Measurements from ENCODE around the gene AMER2.

AMER2 gene

GRCh38 chr13:25215253-25215575 is 43.1 kb upstream of the AMER2 start:
- TF ChIP-seq EZH2phosphoT487 (IDR thresholded peaks at IDR 0.05; ENCODE audit: low read length), result no peak
- no peak for DNase-seq
- H3K27ac ChIP-seq (ENCODE audit: low read length), result no peak overlapping the region
- no peaks in the 10 kb centered on the region for H3K79me2 ChIP-seq (ENCODE audit: low read length)
- H3K9me2 ChIP-seq (replicated peaks; ENCODE audit: insufficient read depth, low read length), result no peaks in the 10 kb centered on the region
- H3K4me1 ChIP-seq (ENCODE audit: low read length), result no peaks in the 10 kb centered on the region
- no peak overlapping the region for H3K4me2 ChIP-seq (ENCODE audit: low read depth, low read length)
- no peaks in the 10 kb centered on the region for H3K9me3 ChIP-seq (replicated peaks; ENCODE audit: insufficient read depth, low read length)
- H4K20me1 ChIP-seq (ENCODE audit: insufficient read depth, low read length), result no peaks in the 10 kb centered on the region
- H3K9ac ChIP-seq (ENCODE audit: low read length), result no peak overlapping the region
- no peaks in the 10 kb centered on the region for H3K36me3 ChIP-seq (replicated peaks; ENCODE audit: insufficient read depth, low read length)
- no peak overlapping the region for H3K4me3 ChIP-seq (ENCODE audit: low read length)
- H3K27me3 ChIP-seq (replicated peaks; ENCODE audit: insufficient read depth, low read length), result no peaks in the 10 kb centered on the region
- H2AFZ ChIP-seq (ENCODE audit: low read length), result no peak overlapping the region
- no peaks in the 10 kb centered on the region for H3F3A ChIP-seq (ENCODE audit: insufficient read depth, low read length)

DNA sequence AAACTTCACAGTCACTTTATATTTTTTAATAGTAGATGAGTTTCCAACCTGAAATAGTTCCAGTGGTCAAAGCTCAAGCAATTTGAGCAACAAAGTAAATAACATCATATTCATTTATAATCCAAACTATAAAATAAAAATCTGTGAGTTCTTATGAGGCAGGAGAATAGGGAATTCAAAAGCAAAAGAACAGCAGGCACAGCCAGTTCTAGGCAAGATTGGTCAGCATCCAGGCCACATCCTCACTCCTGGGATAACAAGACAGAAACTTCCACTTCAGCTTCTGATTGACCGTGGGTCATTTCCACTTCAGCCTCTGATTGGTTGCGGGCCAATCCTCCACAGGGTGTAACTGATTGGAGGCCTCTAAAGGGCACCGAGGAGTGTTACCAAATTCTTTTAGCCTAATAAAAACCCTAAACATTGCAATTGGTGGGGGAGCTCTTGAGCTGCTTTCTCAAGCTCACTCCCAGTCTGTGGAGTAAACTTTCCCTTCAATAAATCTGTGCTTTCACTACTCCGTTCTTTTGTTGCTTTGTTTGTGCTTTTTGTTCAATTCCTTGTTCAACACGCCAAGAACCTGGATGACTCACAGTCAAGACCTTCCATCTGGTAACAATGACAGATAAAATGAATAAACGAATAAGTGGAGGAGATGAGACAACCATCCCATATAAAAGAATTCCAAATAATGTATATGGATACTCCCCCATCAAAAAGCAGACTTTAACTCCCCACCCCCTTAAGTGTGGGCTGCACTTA is 42.6 kb upstream of the AMER2 start:
- no peaks in the 10 kb centered on the region for H3K4me1 ChIP-seq (ENCODE audit: low read length)

GRCh38 chr13:25213715-25214114 is 41.6 kb upstream of the AMER2 start:
- no peaks in the 10 kb centered on the region for H3K27me3 ChIP-seq (replicated peaks; ENCODE audit: insufficient read depth, low read length)
- H2AFZ ChIP-seq (ENCODE audit: low read length), result no peak overlapping the region
- H4K20me1 ChIP-seq (ENCODE audit: insufficient read depth, low read length), result no peaks in the 10 kb centered on the region
- no peaks in the 10 kb centered on the region for H3K36me3 ChIP-seq (replicated peaks; ENCODE audit: insufficient read depth, low read length)
- no peak overlapping the region for H3K4me3 ChIP-seq (ENCODE audit: low read length)
- no peak for DNase-seq
- H3K9me3 ChIP-seq (replicated peaks; ENCODE audit: insufficient read depth, low read length), result no peaks in the 10 kb centered on the region
- H3K9me2 ChIP-seq (replicated peaks; ENCODE audit: insufficient read depth, low read length), result no peaks in the 10 kb centered on the region
- no peak overlapping the region for H3K9ac ChIP-seq (ENCODE audit: low read length)
- H3K79me2 ChIP-seq (ENCODE audit: low read length), result no peaks in the 10 kb centered on the region
- no peak overlapping the region for H3K27ac ChIP-seq (ENCODE audit: low read length)
- H3K4me2 ChIP-seq (ENCODE audit: low read depth, low read length), result no peak overlapping the region
- TF ChIP-seq EZH2 (optimal IDR thresholded peaks at IDR 0.05; ENCODE audit: low read depth, low read length) (no peak), EZH2phosphoT487 (IDR thresholded peaks at IDR 0.05; ENCODE audit: low read length) (no peak)
- TF ChIP-seq, protein P1, sequence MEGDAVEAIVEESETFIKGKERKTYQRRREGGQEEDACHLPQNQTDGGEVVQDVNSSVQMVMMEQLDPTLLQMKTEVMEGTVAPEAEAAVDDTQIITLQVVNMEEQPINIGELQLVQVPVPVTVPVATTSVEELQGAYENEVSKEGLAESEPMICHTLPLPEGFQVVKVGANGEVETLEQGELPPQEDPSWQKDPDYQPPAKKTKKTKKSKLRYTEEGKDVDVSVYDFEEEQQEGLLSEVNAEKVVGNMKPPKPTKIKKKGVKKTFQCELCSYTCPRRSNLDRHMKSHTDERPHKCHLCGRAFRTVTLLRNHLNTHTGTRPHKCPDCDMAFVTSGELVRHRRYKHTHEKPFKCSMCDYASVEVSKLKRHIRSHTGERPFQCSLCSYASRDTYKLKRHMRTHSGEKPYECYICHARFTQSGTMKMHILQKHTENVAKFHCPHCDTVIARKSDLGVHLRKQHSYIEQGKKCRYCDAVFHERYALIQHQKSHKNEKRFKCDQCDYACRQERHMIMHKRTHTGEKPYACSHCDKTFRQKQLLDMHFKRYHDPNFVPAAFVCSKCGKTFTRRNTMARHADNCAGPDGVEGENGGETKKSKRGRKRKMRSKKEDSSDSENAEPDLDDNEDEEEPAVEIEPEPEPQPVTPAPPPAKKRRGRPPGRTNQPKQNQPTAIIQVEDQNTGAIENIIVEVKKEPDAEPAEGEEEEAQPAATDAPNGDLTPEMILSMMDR (IDR thresholded peaks at IDR 0.05; ENCODE audit: low read length), result no peak
- no peaks in the 10 kb centered on the region for H3F3A ChIP-seq (ENCODE audit: insufficient read depth, low read length)
- H3K4me1 ChIP-seq (ENCODE audit: low read length), result no peaks in the 10 kb centered on the region

More for the DNA sequence above, 42.6 kb upstream of the AMER2 start:
- Histone ChIP-seq H3K36me3 (replicated peaks; ENCODE audit: insufficient read depth, low read length) (no peaks in the 10 kb centered on the region), H3K79me2 (ENCODE audit: low read length) (no peaks in the 10 kb centered on the region), H3K9ac (ENCODE audit: low read length) (no peak overlapping the region), H3K9me2 (replicated peaks; ENCODE audit: insufficient read depth, low read length) (no peaks in the 10 kb centered on the region), H4K20me1 (ENCODE audit: insufficient read depth, low read length) (no peaks in the 10 kb centered on the region), H3K9me3 (replicated peaks; ENCODE audit: insufficient read depth, low read length) (no peaks in the 10 kb centered on the region), H3K4me2 (ENCODE audit: low read depth, low read length) (no peak overlapping the region), H2AFZ (ENCODE audit: low read length) (no peak overlapping the region), H3K4me3 (ENCODE audit: low read length) (no peak overlapping the region), H3F3A (ENCODE audit: insufficient read depth, low read length) (no peaks in the 10 kb centered on the region), H3K27me3 (replicated peaks; ENCODE audit: insufficient read depth, low read length) (no peaks in the 10 kb centered on the region), H3K27ac (ENCODE audit: low read length) (no peak overlapping the region)
- TF ChIP-seq, protein P1 (IDR thresholded peaks at IDR 0.05; ENCODE audit: low read length), result no peak
- TF ChIP-seq EZH2phosphoT487 (IDR thresholded peaks at IDR 0.05; ENCODE audit: low read length) (no peak), EZH2 (optimal IDR thresholded peaks at IDR 0.05; ENCODE audit: low read depth, low read length) (no peak)
- no peak for DNase-seq

DNA sequence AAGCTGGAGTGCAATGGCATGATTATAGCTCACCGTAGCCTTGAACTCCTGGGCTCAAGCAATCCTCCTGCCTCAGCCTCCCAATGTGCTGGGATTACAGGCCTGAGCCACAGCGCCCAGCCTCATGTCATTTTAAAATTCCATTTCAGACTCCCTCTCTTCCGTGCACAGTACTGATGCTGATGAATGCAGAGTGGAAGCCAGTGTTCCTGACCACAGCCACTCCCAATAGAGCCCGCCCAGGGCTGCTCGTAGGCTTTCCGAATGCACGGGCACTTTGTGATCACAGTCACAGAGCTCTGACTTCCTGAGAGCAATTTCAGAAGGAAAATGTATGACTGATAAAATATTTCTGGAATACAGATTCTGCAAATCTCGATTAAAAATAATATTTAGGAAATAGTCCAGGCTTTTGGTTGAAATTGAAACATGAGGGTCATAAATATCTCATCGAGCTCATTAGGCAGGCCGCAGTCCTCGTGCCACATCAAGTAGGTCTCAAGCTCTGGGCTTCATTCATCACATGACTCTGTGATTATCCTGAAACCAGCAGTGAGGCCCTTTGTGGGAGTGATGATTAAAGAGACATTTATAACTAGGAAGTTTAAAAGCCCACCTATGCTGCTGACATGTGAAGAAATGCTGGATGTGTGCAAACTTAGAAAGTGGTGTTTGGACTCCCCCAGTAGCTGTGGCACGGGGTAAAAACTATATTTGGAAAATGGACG is 38.9 kb upstream of the AMER2 start:
- Histone ChIP-seq H3K4me3 (ENCODE audit: low read length) (no peak overlapping the region), H3F3A (ENCODE audit: insufficient read depth, low read length) (no peaks in the 10 kb centered on the region)
- DNase-seq, result no peak

More for the DNA sequence above, 38.9 kb upstream of the AMER2 start:
- Histone ChIP-seq H3K4me2 (ENCODE audit: low read depth, low read length) (no peak overlapping the region), H3K79me2 (ENCODE audit: low read length) (no peaks in the 10 kb centered on the region), H3K27me3 (replicated peaks; ENCODE audit: insufficient read depth, low read length) (no peaks in the 10 kb centered on the region), H2AFZ (ENCODE audit: low read length) (no peak overlapping the region), H3K36me3 (replicated peaks; ENCODE audit: insufficient read depth, low read length) (no peaks in the 10 kb centered on the region), H3K4me1 (ENCODE audit: low read length) (no peaks in the 10 kb centered on the region), H3K9me2 (replicated peaks; ENCODE audit: insufficient read depth, low read length) (no peaks in the 10 kb centered on the region), H3K27ac (ENCODE audit: low read length) (no peak overlapping the region), H4K20me1 (ENCODE audit: insufficient read depth, low read length) (no peaks in the 10 kb centered on the region), H3K9me3 (replicated peaks; ENCODE audit: insufficient read depth, low read length) (no peaks in the 10 kb centered on the region), H3K9ac (ENCODE audit: low read length) (no peak overlapping the region)
- TF ChIP-seq EZH2phosphoT487 (IDR thresholded peaks at IDR 0.05; ENCODE audit: low read length) (no peak), EZH2 (optimal IDR thresholded peaks at IDR 0.05; ENCODE audit: low read depth, low read length) (no peak)
- TF ChIP-seq, protein P1 (IDR thresholded peaks at IDR 0.05; ENCODE audit: low read length), result no peak

All from MM.1S (cell line).